Fibroblast of the aortic adventitia (primary cell): ENCODE results near the gene KANK4. TPM values are rescaled to one million over a fixed set of nuclear protein-coding genes. Genes with fewer than 3 reads are reported as not detected.

Experiments
- DNase-seq: peaks from one replicate; pipeline ENCODE4 v3.0.0-alpha.2; 2010; ENCODE audit warnings: low read depth
- H3K4me3 ChIP-seq: 2 replicates; pipeline ENCODE4 v1.5.1; 2011; ENCODE audit warnings: low read depth, mild to moderate bottlenecking, control low read depth, low read length, moderate library complexity
- CTCF ChIP-seq: IDR thresholded peaks from 2 replicates; pipeline ENCODE4 v1.5.1; 2011; ENCODE audit warnings: mild to moderate bottlenecking, low read length, control low read depth, inconsistent platforms; ENCODE audit not compliant: insufficient read depth
- total RNA-seq: library from RNA; depleted of rRNA; stranded (reverse); fragments of >200 nt; gene quantifications from 2 replicates; pipeline ENCODE4 v1.2.3, GENCODE V29; 2012; ENCODE audit warnings: low replicate concordance

The KANK4 gene
- total RNA-seq, 1 donor: 0.09 TPM

GRCh38 chr1:62280960-62281465, 38.2 kb downstream of the KANK4 start:
- H3K4me3 ChIP-seq: no peak overlapping the region

GRCh38 chr1:62280150-62280549, 39.1 kb downstream of the KANK4 start:
- H3K4me3 ChIP-seq: no peak overlapping the region
- TF ChIP-seq CTCF: no peak
- DNase-seq: no peak

More at GRCh38 chr1:62280960-62281465, 38.2 kb downstream of the KANK4 start:
- no peak for TF ChIP-seq CTCF
- DNase-seq: no peak

GRCh38 chr1:62276791-62277190, 42.4 kb downstream of the KANK4 start:
- DNase-seq: no peak
- H3K4me3 ChIP-seq: no peak overlapping the region
- TF ChIP-seq CTCF: no peak

- no peak for DNase-seq
- no peak overlapping the region for H3K4me3 ChIP-seq
- TF ChIP-seq CTCF: no peak
These were observed 44.4 kb downstream of the KANK4 start for GRCh38 chr1:62274496-62275485.

GRCh38 chr1:62273953-62274352, 45.3 kb downstream of the KANK4 start:
- no peak overlapping the region for H3K4me3 ChIP-seq
- TF ChIP-seq CTCF: no peak
- DNase-seq: no peak

GRCh38 chr1:62271948-62272728, 47.1 kb downstream of the KANK4 start:
- no peak for DNase-seq
- no peak overlapping the region for H3K4me3 ChIP-seq
- no peak for TF ChIP-seq CTCF
